Fibroblast of pulmonary artery (primary cell): Measurements from ENCODE around the gene C17orf107.

ENCODE experiments used
- DNase-seq: peaks from one replicate; pipeline ENCODE4 v3.0.0-alpha.2; 2010; ENCODE audit warnings: low read depth
- H3K4me3 ChIP-seq: replicated peaks from 2 replicates; pipeline ENCODE4 v1.5.1; 2011; ENCODE audit warnings: low read depth, mild to moderate bottlenecking, control low read depth, low read length, moderate library complexity
- CTCF ChIP-seq: IDR thresholded peaks from 2 replicates; pipeline ENCODE4 v1.5.1; 2011; ENCODE audit warnings: mild to moderate bottlenecking, control low read depth, low read length, inconsistent platforms; ENCODE audit errors: missing control alignments

C17orf107 gene

GRCh38 chr17:4938688-4939545 is 39.6 kb downstream of the C17orf107 start:
- peak overlapping the region; percentile 88 for H3K4me3 ChIP-seq
- no peak for TF ChIP-seq CTCF

GRCh38 chr17:4939546-4939795 is 40.1 kb downstream of the C17orf107 start:
- peak; percentile 19 for DNase-seq
- no peak for TF ChIP-seq CTCF
- peak overlapping the region; percentile 88 for H3K4me3 ChIP-seq

More at GRCh38 chr17:4938688-4939545, 39.6 kb downstream of the C17orf107 start:
- DNase-seq = no peak

- DNase-seq = peak; percentile 100
- H3K4me3 ChIP-seq = peak within 1 kb of the TSS; percentile 88
- TF ChIP-seq CTCF = no peak
Measured at GRCh38 chr17:4939796-4940554, 40.6 kb downstream of the C17orf107 start, which contains the start of the genes RNF167 and SLC25A11. Gene RNF167, plus strand, starts transcription at chr17:4940268. Its CDS starts 642 bp downstream, at chr17:4940910. Gene SLC25A11, minus strand, starts transcription at chr17:4940046. Its CDS starts 136 bp downstream, at chr17:4939910.

DNA sequence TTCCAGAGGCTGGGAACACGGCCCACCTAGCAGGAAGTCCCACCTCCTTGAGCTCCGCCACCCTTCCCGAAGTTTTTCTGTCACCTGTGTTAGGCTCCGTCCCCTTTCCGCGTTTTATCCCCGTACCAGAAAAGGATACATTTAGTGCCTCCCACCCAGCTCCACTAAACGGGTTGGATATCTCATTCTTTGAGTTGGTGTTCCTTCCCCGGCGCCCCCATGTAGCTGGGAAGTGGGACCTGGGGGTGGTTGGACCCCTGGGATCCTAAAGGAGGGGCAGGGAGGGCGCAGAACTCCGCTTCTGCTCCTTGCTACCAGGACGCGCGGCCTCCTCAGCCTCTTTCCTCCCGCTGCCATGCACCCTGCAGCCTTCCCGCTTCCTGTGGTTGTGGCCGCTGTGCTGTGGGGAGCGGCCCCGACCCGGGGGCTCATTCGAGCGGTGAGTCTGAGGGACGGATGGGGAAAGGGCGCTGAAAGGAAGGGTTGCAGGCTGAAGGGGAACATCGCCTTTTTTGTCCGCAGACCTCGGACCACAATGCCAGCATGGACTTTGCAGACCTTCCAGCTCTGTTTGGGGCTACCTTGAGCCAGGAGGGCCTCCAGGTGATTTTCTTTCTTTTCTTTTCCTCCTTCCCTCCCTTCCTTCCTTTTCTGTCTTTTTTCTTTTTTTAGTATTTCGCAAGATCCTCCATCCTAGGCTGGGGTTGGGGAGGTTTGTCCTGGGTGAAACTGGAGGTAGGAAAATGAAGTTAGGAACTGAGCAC is 41.4 kb downstream of the C17orf107 start:
- H3K4me3 ChIP-seq = peak overlapping the region; percentile 88
- no peak for TF ChIP-seq CTCF
- DNase-seq = no peak

DNA sequence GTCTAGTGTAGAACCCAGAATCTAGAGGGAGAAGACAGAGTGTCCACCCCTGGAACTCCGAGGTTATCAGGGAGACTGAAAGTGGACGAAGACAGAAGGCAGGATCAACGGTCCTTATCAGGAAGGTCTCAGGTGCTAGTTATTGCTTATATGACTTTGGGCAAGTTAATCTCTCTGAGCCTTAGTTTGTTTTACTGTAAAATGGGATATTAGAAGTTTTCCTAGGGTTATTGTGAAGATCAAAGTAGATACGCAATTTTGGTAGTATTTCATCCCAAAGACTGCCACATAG is 41.9 kb downstream of the C17orf107 start:
- no peak for DNase-seq
- peak overlapping the region; percentile 88 for H3K4me3 ChIP-seq
- TF ChIP-seq CTCF = no peak

- no peak for DNase-seq
- no peak for TF ChIP-seq CTCF
- no peak overlapping the region for H3K4me3 ChIP-seq
Measured at GRCh38 chr17:4942760-4943508, 43.6 kb downstream of the C17orf107 start.
